Smooth muscle cell of the umbilical artery (primary cell): Measurements from ENCODE around the gene RIPOR2. TPM values are rescaled to one million over a fixed set of nuclear protein-coding genes. Genes with fewer than 3 reads are reported as not detected.

Source experiments
- total RNA-seq: library from RNA; depleted of rRNA; stranded (reverse); fragments of >200 nt; gene quantifications from 2 replicates; pipeline ENCODE4 v1.2.3, GENCODE V29; 2014

Gene RIPOR2
- total RNA-seq, result 0.30 and 0.42 TPM in 2 replicates

GRCh38 chr6:24935366-24936152 is at the start of gene RIPOR2:
Gene RIPOR2, minus strand, starts transcription at chr6:24935960. Its CDS starts 62 bp downstream, at chr6:24935898.

GRCh38 chr6:24798740-24799540 is 136.8 kb downstream of the RIPOR2 start, which contains the start of gene ARMH2:
Gene ARMH2, minus strand, starts transcription at chr6:24798917. Its CDS starts 60 bp downstream, at chr6:24798857.

GRCh38 chr6:24774696-24775519 is 160.9 kb downstream of the RIPOR2 start, which contains the start of gene GMNN:
Gene GMNN, plus strand, starts transcription at chr6:24774937. Its CDS starts 2,310 bp downstream, at chr6:24777247.

Other genes starting within 250 kb of the RIPOR2 start
- gene C6orf62, start 216.8 kb downstream of the RIPOR2 start, total RNA-seq, result 118 and 168 TPM in 2 replicates
- 10.1 and 17.5 TPM in 2 replicates for gene GMNN, start 161.0 kb downstream of the RIPOR2 start, total RNA-seq
- gene ARMH2, start 137.0 kb downstream of the RIPOR2 start, total RNA-seq, result not detected in 2 replicates